GM12878 (cell line): ENCODE measurements around the gene TMC5. TPM values are rescaled to one million over a fixed set of nuclear protein-coding genes. Genes with fewer than 3 reads are reported as not detected.

ENCODE experiments used
- ATAC-seq: fragments of 200-7000 bp; cut with Tn5 transposase; 3 replicates; pipeline ENCODE4 v1.9.1; 2020; ENCODE audit warnings: mild to moderate bottlenecking, moderate library complexity
- BruUV-seq: library from RNA; stranded (reverse); fragments of 400-500 nt; replicated peaks from 2 replicates; lab custom pipeline; 2021; lab: Mats Ljungman, UMichigan
- CTCF ChIA-PET: fragments of 300-600 bp; sonication (Branson Sonifier 250); formaldehyde crosslinking; extraction: SDS; loops from one replicate; lab custom pipeline; 2021; ENCODE audit warnings: inconsistent platforms; lab: Yijun Ruan, JAX
- POLR2A ChIA-PET: fragments of 350-600 bp; formaldehyde crosslinking; extraction: SDS; loops from one replicate; lab custom pipeline; 2021; ENCODE audit warnings: inconsistent platforms; lab: Charles Lee
- RAD21 ChIA-PET: fragments of 300-600 bp; sonication (Branson Sonifier 250); formaldehyde crosslinking; loops from one replicate; lab custom pipeline; 2023; ENCODE audit warnings: antibody characterized with exemption; ENCODE audit not compliant: unreplicated experiment; lab: Charles Lee
- SMC1A ChIA-PET: fragments of 300-600 bp; sonication (Branson Sonifier 250); formaldehyde crosslinking; loops from one replicate; lab custom pipeline; 2023; ENCODE audit not compliant: unreplicated experiment, uncharacterized antibody; lab: Charles Lee
- DNase-seq: peaks from one replicate; pipeline ENCODE4 v3.0.0-alpha.2; 2011; ENCODE audit warnings: low read depth, low spot score
- FAIRE-seq: peaks from 3 replicates; lab custom pipeline; 2011; peaks lifted over from hg19 to GRCh38; lab: Jason Lieb, UNC
- H2AFZ ChIP-seq: 2 replicates; pipeline ENCODE4 v1.6.0; 2011; ENCODE audit warnings: low read depth, low read length, control low read depth; ENCODE audit not compliant: control insufficient read depth
- H3K27ac ChIP-seq: 2 replicates; pipeline ENCODE4 v1.5.1; 2011; ENCODE audit warnings: control low read depth; ENCODE audit not compliant: control insufficient read depth, insufficient read depth
- H3K27me3 ChIP-seq, 2 experiments: replicated peaks in 1 of 2; 2 replicates each; pipeline versions ENCODE4 v1.6.0 to v1.6.1; 2011; ENCODE audit warnings: low read length in 1 of 2; ENCODE audit not compliant: control insufficient read depth in 2 of 2, insufficient read depth in 2 of 2
- H3K36me3 ChIP-seq, 2 experiments: 2 replicates each; pipeline ENCODE4 v1.5.1; 2011; ENCODE audit warnings: low read length in 1 of 2; ENCODE audit not compliant: control insufficient read depth in 2 of 2, insufficient read depth in 2 of 2
- H3K4me1 ChIP-seq: 2 replicates; pipeline ENCODE4 v1.6.1; 2011; ENCODE audit warnings: mild to moderate bottlenecking, low read length, moderate library complexity, mixed read lengths; ENCODE audit not compliant: control insufficient read depth, insufficient read depth
- H3K4me2 ChIP-seq: 2 replicates; pipeline ENCODE4 v1.6.0; 2011; ENCODE audit warnings: control low read depth; ENCODE audit not compliant: control insufficient read depth, insufficient read depth
- H3K4me3 ChIP-seq: fragments of 200-600 bp; sonication (generic); 2 replicates; pipeline ENCODE4 v1.5.1; 2016
- H3K79me2 ChIP-seq: 2 replicates; pipeline ENCODE4 v1.6.0; 2011; ENCODE audit warnings: low read length; ENCODE audit not compliant: control insufficient read depth, insufficient read depth
- H3K9ac ChIP-seq: 2 replicates; pipeline ENCODE4 v1.8.0; 2011; ENCODE audit warnings: low read length, control low read depth, mixed read lengths; ENCODE audit not compliant: control insufficient read depth, insufficient read depth
- H3K9me3 ChIP-seq: replicated peaks from 3 replicates; pipeline ENCODE4 v1.5.1; 2011; ENCODE audit warnings: mild to moderate bottlenecking, low read length; ENCODE audit not compliant: control insufficient read depth, insufficient read depth
- H4K20me1 ChIP-seq: 2 replicates; pipeline ENCODE4 v1.6.0; 2011; ENCODE audit not compliant: control insufficient read depth, insufficient read depth
- EED ChIP-seq: sonication (generic); IDR thresholded peaks from 2 replicates; pipeline ENCODE4 v1.6.1; 2016; ENCODE audit warnings: antibody characterized with exemption, low read depth
- HCFC1 ChIP-seq: fragments of 150-350 bp; IDR thresholded peaks from 2 replicates; pipeline ENCODE4 v1.6.1; 2014; ENCODE audit warnings: low read length
- KAT2A ChIP-seq: conservative IDR thresholded peaks from 2 replicates; pipeline ENCODE4 v1.6.1; 2011; ENCODE audit warnings: low read depth, low read length; ENCODE audit not compliant: control insufficient read depth
- POLR2AphosphoS2 ChIP-seq: IDR thresholded peaks from 2 replicates; pipeline ENCODE4 v1.6.1; 2011; ENCODE audit warnings: low read depth, mild to moderate bottlenecking, low read length, improper control_type of control experiment, moderate library complexity
- RELA ChIP-seq: fragments of 450-650 bp; IDR thresholded peaks from 2 replicates; pipeline ENCODE4 v1.8.0; 2014; ENCODE audit warnings: borderline replicate concordance; ENCODE audit not compliant: partially characterized antibody
- YBX1 ChIP-seq: fragments of 450-650 bp; IDR thresholded peaks from 2 replicates; pipeline ENCODE4 v1.6.1; 2016; ENCODE audit warnings: antibody characterized with exemption
- ZNF217 ChIP-seq: fragments of 450-650 bp; IDR thresholded peaks from 2 replicates; pipeline ENCODE4 v1.6.1; 2017; ENCODE audit warnings: antibody characterized with exemption, mild to moderate bottlenecking
- ZNF274 ChIP-seq: IDR thresholded peaks from one replicate; pipeline ENCODE4 v1.8.0; 2011; ENCODE audit not compliant: insufficient read length, insufficient read depth
- ZNF622 ChIP-seq: fragments of 450-650 bp; IDR thresholded peaks from 2 replicates; pipeline ENCODE4 v1.6.1; 2017; ENCODE audit warnings: mild to moderate bottlenecking, inconsistent platforms
- WGBS: methylation state at CpG from one replicate; pipeline ENCODE4 v1.1.6; 2016; ENCODE audit warnings: low lambda C conversion rate; ENCODE audit not compliant: insufficient replicate concordance, insufficient coverage; ENCODE audit errors: missing lambda C conversion rate; 5-methylcytosine and 5-hydroxymethylcytosine counted together
- in situ Hi-C: fragments of 300-500 bp; cut with MboI; formaldehyde crosslinking; loops from 9 replicates; pipeline ENCODE4 v1.14.3; 2018; ENCODE audit warnings: mixed read lengths
- intact Hi-C: fragments of 100-400 bp; cut with micrococcal nuclease; formaldehyde crosslinking; loops from one replicate; pipeline ENCODE4 v1.14.2; 2022; ENCODE audit not compliant: unreplicated experiment
- polyA plus RNA-seq, 11 experiments: library from polyadenylated mRNA; depleted of rRNA in 4 of 11; unstranded in 6 of 11; stranded (reverse) in 5 of 11; fragments of >200 nt; fragmentation: Nextera tagmentation in 4 of 11; fragmentation: Illumina TruSeq in 1 of 11; extraction: Ambion mirVana in 4 of 11; extraction: Trizol in 1 of 11; gene quantifications; 1 replicate in 1 of 11; 2 replicates in 10 of 11; pipeline versions ENCODE4 v1.2.1 to v1.2.3, GENCODE V29; 2011 to 2016; ENCODE audit warnings: inconsistent platforms in 2 of 11, missing spikeins in 2 of 11, low read depth in 1 of 11
- total RNA-seq, 4 experiments: library from RNA; depleted of rRNA in 3 of 4; stranded (reverse); fragments of >200 nt in 3 of 4; fragmentation: Illumina TruSeq in 1 of 4; extraction: Trizol in 1 of 4; gene quantifications; 2 replicates each; pipeline versions ENCODE4 v1.2.1 to v1.2.3, GENCODE V29; 2013 to 2021
- TF ChIP-seq, protein P1 (sequence below): fragments of 450-650 bp; IDR thresholded peaks from 2 replicates; pipeline ENCODE4 v1.6.1; 2017; ENCODE audit warnings: mild to moderate bottlenecking, moderate library complexity
- TF ChIP-seq, protein P2 (sequence below): IDR thresholded peaks from 2 replicates; pipeline ENCODE4 v1.6.1; 2011; ENCODE audit warnings: mild to moderate bottlenecking, low read depth, low read length, moderate library complexity; ENCODE audit not compliant: insufficient replicate concordance

TMC5 gene
- total and polyA plus RNA-seq, 10 of the 15 experiments (the other 5 are each of a cell fraction or from before 2014, with no cell fraction given), result 0.01 to 0.10 (median 0.07) TPM; not detected in 5

DNA sequence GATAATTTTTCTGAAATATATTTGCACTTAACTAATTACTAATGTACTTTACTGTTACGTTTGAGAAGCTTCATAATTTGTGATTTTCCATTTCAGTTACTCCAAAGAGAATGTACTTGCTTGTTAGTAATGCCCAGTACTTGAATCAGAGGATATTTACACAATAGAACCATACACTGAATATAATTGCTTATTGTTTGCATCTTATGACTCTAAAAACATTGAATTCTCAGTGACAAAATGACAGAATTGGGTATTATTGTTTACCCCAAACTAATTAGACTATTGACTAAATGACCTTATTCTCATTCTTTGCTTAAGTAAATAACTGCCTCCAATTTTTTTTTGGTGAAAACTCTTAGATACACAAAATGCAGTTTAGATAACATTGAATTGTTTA lies 114.9 kb downstream of the TMC5 start (continued):
- TF ChIP-seq, protein P1, sequence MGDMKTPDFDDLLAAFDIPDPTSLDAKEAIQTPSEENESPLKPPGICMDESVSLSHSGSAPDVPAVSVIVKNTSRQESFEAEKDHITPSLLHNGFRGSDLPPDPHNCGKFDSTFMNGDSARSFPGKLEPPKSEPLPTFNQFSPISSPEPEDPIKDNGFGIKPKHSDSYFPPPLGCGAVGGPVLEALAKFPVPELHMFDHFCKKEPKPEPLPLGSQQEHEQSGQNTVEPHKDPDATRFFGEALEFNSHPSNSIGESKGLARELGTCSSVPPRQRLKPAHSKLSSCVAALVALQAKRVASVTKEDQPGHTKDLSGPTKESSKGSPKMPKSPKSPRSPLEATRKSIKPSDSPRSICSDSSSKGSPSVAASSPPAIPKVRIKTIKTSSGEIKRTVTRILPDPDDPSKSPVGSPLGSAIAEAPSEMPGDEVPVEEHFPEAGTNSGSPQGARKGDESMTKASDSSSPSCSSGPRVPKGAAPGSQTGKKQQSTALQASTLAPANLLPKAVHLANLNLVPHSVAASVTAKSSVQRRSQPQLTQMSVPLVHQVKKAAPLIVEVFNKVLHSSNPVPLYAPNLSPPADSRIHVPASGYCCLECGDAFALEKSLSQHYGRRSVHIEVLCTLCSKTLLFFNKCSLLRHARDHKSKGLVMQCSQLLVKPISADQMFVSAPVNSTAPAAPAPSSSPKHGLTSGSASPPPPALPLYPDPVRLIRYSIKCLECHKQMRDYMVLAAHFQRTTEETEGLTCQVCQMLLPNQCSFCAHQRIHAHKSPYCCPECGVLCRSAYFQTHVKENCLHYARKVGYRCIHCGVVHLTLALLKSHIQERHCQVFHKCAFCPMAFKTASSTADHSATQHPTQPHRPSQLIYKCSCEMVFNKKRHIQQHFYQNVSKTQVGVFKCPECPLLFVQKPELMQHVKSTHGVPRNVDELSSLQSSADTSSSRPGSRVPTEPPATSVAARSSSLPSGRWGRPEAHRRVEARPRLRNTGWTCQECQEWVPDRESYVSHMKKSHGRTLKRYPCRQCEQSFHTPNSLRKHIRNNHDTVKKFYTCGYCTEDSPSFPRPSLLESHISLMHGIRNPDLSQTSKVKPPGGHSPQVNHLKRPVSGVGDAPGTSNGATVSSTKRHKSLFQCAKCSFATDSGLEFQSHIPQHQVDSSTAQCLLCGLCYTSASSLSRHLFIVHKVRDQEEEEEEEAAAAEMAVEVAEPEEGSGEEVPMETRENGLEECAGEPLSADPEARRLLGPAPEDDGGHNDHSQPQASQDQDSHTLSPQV, result no peak
- TF ChIP-seq POLR2AphosphoS2, result no peak
- TF ChIP-seq ZNF274, result no peak

DNA sequence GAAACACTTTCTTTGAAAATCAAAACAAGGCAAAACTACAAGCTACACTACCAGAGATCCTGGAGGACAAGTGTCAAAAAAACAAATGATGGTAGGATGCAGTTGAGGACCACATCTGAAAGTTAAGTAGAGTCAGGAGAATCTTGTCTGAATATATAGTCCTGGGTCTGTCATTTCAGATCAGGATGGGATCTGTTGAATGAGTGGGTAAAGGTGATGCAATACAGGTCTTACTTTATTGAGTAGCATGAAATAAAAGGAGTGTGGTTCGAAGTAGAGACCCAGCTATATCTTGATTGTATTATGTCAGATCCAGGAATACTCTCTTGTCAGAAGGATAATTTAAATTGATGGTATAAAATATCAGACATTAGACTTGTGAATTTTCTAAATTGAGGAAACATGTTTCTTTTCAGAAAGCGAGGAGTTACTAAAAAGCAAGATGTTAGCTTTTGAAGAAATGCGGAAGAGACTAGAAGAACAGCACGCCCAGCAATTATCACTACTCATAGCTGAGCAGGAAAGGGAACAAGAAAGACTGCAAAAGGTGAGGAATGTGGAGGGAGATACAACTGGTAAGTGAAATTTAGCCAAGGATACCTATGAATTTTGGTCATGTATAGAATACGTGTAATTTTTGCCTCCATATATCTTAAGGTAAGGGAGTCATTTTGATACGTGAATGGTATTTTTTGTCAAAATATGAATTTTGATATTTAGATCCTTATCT lies 122.7 kb downstream of the TMC5 start:
- no peak for FAIRE-seq
- SMC1A ChIA-PET, result interaction anchor here (1.4 kb wide), 1 partner anchor 11 kb away, joined by 8 read pairs; no protein-coding TSS in a partner anchor
- H2AFZ ChIP-seq, result no peak overlapping the region
- TF ChIP-seq YBX1 (no peak), ZNF622 (no peak), RELA (no peak), ZNF217 (no peak), KAT2A (no peak), EED (no peak), HCFC1 (no peak)
- TF ChIP-seq, protein P2, sequence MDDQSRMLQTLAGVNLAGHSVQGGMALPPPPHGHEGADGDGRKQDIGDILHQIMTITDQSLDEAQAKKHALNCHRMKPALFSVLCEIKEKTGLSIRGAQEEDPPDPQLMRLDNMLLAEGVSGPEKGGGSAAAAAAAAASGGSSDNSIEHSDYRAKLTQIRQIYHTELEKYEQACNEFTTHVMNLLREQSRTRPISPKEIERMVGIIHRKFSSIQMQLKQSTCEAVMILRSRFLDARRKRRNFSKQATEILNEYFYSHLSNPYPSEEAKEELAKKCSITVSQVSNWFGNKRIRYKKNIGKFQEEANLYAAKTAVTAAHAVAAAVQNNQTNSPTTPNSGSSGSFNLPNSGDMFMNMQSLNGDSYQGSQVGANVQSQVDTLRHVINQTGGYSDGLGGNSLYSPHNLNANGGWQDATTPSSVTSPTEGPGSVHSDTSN, result no peak
- TF ChIP-seq, all 136 proteins: peak for 0
- H3K36me3 ChIP-seq, result peaks cover 5 to 19% of the 10 kb centered on the region in 2 experiments; a peak in 3 of 4 replicates
- in situ Hi-C loops (no loop called here), intact Hi-C loops (no loop called here)
- ChIA-PET POLR2A (no interaction called here), RAD21 (no interaction called here), CTCF (interaction anchor here (1.0 to 6.9 kb wide), 4 partner anchors 9 to 140 kb away, joined by 3 to 51 read pairs (median 4); partner anchors contain the start of gene VPS35L)
- no peak for DNase-seq
- 97% methylated on average over 6 of the region's 6 CpGs for WGBS
- H3K79me2 ChIP-seq, result no peaks in the 10 kb centered on the region
- H4K20me1 ChIP-seq, result no peaks in the 10 kb centered on the region
- no peaks in the 10 kb centered on the region for H3K4me1 ChIP-seq
- BruUV-seq, result no TSS peak
- no peaks in the 10 kb centered on the region for H3K27me3 ChIP-seq
- H3K4me2 ChIP-seq, result no peak overlapping the region
- no peak overlapping the region for H3K4me3 ChIP-seq
- no peaks in the 10 kb centered on the region for H3K9me3 ChIP-seq
- H3K9ac ChIP-seq, result no peak overlapping the region
- H3K27ac ChIP-seq, result no peak overlapping the region
- no peak for ATAC-seq
